Stromal cell of bone marrow (primary cell): ENCODE measurements around the gene ZSWIM3.

Experiments used
- DNase-seq: peaks from one replicate; pipeline ENCODE4 v3.0.0-alpha.2; 2012; ENCODE audit warnings: low read depth

ZSWIM3 gene

DNA sequence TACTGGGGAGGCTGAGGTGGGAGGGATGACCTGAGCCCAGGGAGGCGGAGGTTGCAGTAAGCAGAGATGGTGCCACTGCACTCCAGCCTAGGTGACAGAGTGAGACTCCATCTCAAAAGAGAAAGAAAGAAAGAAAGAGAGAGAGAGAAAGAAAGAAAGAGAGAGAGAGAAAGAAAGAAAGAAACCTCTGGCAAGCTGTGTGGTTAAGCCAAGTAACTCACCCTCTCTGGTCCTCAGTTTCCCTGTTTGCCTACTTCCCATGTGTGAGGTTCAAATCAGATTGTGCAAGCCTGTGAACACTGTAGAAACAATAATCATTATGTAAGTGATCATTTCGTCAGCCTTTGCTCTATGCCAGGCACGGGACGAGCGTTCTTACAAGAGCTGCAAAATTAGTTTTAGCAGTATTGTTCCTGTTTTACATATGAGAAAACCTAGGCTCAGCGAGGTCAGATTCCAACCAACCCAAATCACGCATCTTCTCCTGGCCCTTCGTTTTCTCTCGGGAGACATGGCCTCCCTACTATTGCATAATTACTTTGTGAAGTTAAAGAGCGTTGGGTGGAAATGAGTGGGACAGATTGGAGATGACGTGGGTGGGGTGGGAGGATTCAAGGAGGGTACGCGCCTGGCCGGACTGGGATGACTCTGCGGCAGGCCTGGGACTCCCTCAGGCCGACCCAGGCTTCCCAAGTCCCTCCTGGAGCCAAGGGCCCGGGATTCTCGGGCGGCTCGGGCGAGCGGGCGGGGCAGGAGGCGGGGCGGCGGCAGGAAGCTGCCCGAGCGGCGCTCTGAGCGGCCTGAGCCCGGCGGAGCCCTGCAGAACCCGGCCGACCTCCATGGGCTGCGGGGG, 24.2 kb upstream of the ZSWIM3 start, which contains the start of gene SNX21:
Gene SNX21, plus strand, starts transcription at position 770 of the 853 bp plus-strand sequence. CDS start 121 bp downstream, outside the sequence.
- peak; percentile 92 for DNase-seq

DNA sequence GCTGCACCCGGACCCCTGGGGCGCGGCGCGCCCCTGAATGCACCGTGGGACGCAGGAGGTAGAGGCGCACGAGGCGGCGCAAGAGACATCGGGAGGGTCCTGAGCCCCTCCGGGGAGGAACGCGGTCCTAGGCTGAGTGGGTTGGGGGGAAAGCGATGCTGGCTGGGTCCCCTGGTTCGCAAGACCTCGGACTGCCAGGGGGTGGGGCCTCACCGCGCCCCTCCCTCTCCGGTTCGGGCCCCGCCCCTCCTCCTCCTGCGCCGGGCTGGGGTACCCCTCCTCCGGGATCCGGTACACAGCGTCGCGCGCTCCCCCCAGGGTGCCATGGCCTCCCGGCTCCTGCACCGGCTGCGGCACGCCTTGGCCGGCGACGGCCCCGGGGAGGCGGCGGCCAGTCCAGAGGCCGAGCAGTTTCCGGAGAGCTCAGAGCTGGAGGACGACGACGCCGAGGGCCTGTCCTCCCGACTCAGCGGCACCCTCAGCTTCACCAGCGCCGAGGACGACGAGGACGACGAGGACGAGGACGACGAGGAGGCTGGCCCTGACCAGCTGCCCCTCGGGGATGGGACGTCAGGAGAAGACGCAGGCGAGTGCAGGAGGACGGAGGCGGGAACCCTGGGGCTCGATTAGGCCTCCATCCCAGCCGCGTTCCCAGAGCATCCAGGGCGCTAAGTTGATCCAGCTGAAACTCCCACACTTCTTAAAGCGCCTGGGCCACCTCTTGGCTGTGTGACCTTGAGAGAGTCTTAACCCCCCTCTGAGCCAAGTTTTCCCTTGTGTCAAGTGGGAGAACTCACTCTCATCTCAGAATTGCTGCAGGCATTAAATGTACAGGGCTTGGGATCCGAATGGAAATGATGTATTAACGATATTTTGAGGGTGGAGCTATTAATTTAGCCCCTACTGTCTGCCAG, 23.3 kb upstream of the ZSWIM3 start:
- peak; percentile 40 for DNase-seq

- no peak for DNase-seq
These were observed 22.6 kb upstream of the ZSWIM3 start for GRCh38 chr20:45834797-45835161.

DNA sequence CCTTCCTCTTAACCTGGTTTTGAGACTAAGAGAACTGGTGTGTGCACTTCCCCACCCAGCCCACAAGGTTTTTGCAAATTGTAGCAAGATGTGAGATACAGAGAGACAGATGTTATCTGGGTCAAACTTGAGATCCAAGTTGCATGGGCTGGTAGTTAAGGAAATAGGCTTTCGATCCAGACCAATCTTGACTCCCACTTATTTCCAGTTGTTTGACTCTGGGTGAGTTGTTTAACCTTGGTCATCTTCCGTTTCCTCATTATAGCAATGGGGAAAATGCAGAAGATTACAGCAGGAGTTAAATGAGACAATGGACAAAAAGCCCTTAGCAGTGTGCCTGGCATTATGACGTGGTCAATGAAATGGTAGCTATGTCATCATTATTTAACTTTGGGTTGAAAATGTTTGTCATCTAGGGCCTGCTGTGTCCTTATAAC, 22.1 kb upstream of the ZSWIM3 start:
- no peak for DNase-seq

DNA sequence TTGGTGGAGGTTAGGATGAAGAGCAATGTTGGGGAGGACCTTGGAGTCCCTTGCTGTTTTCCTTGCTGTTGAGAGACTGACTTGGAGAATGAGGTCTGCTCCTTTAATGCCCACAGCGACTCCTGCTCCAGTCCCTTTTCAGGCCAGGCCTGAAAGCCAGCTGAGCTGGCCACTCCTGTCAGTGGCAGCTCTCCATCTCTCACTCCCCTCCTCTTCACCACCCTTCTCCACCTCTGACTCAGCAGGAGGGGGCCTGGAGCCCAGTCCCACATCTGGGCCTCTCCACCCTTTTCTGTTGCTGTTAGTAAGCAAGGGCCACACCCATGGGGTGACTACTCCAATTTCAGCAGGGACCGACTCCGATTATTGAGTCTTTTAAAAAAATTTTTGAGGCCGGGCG, 21.6 kb upstream of the ZSWIM3 start:
- peak; percentile 86 for DNase-seq

GRCh38 chr20:45836841-45837240, 20.6 kb upstream of the ZSWIM3 start:
- DNase-seq = no peak

DNA sequence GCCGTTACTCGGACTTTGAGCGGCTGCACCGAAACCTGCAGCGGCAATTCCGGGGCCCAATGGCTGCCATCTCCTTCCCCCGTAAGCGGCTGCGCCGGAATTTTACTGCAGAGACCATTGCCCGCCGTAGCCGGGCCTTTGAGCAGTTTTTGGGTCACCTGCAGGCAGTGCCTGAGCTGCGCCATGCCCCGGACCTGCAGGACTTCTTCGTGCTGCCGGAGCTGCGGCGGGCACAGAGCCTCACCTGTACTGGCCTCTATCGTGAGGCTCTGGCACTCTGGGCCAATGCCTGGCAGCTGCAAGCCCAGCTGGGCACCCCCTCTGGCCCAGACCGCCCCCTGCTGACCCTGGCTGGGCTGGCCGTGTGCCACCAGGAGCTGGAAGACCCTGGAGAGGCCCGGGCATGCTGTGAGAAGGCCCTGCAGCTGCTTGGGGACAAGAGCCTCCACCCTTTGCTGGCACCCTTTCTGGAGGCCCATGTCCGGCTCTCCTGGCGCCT, 16.7 kb upstream of the ZSWIM3 start:
- DNase-seq = no peak

DNA sequence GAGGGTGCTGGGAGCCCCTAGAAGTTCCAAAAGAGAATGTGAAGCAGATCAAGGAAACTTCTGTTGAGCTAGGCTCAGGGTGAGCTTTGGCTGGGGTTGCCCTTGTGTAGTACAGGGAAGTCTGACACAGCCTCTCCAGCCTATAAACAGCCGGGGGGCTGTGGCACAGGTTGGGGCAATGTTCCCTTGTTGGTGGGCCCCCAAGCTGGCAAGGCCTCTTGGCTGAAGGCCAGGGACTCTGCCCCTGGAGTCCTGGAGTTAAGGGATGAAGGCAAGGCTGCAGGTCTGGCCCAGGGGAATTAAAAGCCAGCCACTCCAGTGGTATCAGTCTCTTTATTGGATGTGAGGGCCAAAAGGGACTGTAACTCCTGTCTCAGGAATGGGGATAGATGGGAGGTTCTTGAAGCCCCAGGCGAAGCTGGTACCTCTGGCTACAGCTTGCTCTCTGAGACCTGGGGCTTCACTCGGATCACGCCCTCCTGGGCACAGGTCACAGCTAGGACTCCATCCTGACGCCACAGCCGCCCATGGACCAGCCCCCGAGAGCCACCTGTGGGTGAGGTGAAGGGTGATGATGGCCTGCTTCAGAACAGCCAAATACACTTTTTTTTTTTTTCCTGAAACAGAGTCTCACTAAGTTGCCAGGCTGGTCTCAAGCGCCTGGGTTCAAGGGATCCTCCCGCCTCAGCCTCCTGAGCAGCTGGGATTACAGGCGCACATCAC, 15.8 kb upstream of the ZSWIM3 start:
- DNase-seq = no peak

DNA sequence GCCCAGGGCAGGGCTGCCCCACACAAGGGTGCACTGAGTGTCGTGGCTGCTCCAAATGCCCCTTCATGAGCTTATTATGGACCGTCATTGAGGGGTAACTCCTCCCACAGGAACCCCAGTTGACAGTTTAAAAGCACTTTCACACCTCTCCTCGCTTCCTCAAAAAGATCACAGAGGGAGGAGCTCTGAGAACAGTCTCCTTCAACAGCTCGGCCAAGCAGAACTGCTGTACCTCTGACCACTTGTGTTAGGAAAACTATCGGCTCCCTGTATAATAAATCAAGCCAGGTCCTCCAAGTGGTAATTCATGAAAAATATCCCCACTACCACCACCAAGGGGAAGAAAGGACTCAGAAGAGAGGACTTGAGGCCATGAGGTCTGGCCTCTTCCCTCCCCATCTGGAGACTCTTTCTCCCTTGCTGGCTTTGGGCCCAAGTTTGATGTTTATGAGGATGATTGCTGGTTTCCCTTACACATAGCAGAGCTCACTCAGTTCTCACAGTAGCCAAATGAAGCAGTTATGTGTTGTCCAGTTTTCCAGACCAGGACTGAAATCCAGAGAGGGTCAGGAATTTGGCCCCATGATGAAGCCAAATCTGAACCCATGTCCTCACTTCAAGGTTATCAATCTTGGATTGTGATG, 15.1 kb upstream of the ZSWIM3 start:
- DNase-seq = peak; percentile 64

DNA sequence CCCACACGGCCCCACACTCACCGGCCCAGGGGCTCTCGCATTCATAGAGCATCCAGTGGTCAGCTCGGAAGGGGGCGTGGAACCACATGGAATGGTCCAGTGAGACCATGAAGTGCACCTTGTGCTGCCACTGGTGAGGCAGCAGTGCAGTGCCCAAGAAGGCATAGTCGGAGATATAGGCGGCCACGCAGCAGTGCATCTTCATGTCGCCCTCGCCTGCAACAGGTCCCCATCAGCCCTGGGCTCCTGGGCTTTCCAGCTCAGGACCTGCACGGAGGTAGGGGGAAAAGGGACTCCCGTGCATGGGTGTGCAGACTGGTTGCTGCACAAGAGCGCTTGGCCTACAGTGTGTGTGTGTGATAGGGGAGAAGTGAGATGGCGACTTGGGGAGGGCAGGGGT, 13.9 kb upstream of the ZSWIM3 start:
- DNase-seq = no peak

GRCh38 chr20:45845452-45845851, 12.0 kb upstream of the ZSWIM3 start:
- DNase-seq = no peak

DNA sequence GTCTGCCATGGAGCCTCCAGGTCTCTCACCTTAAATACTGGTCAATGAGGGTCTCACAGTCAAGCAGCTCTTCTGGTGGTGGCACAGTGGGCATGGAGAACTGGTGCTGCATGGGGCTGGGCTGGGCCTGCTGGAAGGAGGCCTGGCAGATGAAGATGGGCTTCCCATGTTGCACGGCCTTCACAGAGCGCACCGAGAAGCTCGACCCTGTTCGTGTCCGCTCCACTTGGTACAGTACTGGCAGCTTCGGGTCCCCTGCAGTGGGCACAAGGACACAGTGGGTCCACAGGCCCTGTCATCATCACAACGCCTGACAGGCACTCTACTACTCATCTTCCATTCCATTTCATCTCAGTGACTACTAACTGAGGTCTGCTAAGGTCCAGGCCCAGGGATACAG, 9.0 kb upstream of the ZSWIM3 start:
- DNase-seq = no peak

GRCh38 chr20:45848969-45849582, 8.3 kb upstream of the ZSWIM3 start:
- DNase-seq = no peak

DNA sequence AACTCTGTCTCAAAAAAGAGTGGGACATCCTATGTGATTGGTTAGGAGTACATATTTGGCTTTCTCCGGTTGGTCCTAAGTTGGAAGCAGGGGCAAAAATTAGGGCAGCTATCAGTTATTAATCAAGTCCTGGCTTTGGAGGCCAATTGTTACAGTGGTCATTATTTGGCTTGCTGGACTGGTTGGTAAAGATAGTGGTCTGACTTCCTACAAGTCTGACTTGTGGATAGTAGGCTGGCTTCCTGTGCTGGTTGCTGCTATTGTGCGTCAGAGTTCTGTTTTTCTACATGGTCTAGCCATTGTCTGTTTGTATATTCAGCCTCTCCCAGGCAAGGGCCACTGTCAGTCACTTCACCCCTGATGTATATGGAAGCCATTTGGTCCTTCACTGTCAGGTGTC, 7.2 kb upstream of the ZSWIM3 start:
- no peak for DNase-seq

DNA sequence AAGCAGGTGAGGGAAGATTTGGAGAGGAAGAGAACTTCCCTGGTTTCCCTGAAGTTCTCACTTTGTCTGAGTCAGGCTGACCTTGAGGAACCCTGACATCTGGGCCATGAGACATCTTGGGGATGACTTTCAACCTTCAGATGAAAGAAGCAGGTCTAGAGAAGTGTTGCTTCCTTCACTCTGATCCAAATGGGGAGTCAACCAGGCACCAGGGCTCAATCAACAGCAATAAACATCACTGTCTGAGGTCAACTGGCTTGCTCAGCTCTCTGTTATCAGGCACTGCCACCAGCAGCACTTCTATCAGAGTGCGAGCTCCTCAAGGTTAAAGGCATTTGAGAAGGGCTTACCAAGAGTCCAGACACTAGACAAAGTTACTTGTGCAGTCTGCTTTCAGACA, 6.5 kb upstream of the ZSWIM3 start:
- no peak for DNase-seq

- no peak for DNase-seq
These were observed 5.9 kb upstream of the ZSWIM3 start for GRCh38 chr20:45851501-45851900.

GRCh38 chr20:45852326-45852725, 5.1 kb upstream of the ZSWIM3 start:
- DNase-seq = no peak

GRCh38 chr20:45853484-45853883, 3.9 kb upstream of the ZSWIM3 start:
- DNase-seq = no peak

- DNase-seq = no peak
These were observed 435 bp downstream of the ZSWIM3 start for GRCh38 chr20:45857882-45858216.

- no peak for DNase-seq
These were observed 2.5 kb downstream of the ZSWIM3 start for GRCh38 chr20:45859916-45860315.

GRCh38 chr20:45860560-45861220, 3.3 kb downstream of the ZSWIM3 start:
- DNase-seq = no peak
